GM23338 (cell line): Measurements from ENCODE around the gene METTL13. TPM values are rescaled to one million over a fixed set of nuclear protein-coding genes. Genes with fewer than 3 reads are reported as not detected.

ENCODE experiments used
- ATAC-seq: fragments of 200-7000 bp; cut with Tn5 transposase; 3 replicates; pipeline ENCODE4 v1.9.1; 2020
- DNase-seq: peaks from one replicate; pipeline ENCODE4 v3.0.0-alpha.2; 2015; ENCODE audit warnings: low spot score
- H2AFZ ChIP-seq: fragments of 200-600 bp; sonication (generic); 2 replicates; pipeline ENCODE4 v1.8.0; 2016; ENCODE audit warnings: antibody characterized with exemption, mild to moderate bottlenecking, moderate library complexity
- H3F3A ChIP-seq: fragments of 200-600 bp; sonication (generic); replicated peaks from 2 replicates; pipeline ENCODE4 v1.8.0; 2017; ENCODE audit warnings: antibody characterized with exemption, mixed run types, low read depth
- H3K27ac ChIP-seq: fragments of 200-600 bp; sonication (generic); 2 replicates; pipeline ENCODE4 v1.6.1; 2016; ENCODE audit warnings: low read depth
- H3K27me3 ChIP-seq: fragments of 200-600 bp; sonication (generic); 2 replicates; pipeline ENCODE4 v1.8.0; 2016; ENCODE audit warnings: mild to moderate bottlenecking, mixed run types, moderate library complexity; ENCODE audit not compliant: insufficient read depth
- H3K36me3 ChIP-seq: fragments of 200-600 bp; sonication (generic); 2 replicates; pipeline ENCODE4 v1.8.0; 2016; ENCODE audit warnings: mild to moderate bottlenecking; ENCODE audit not compliant: insufficient read depth
- H3K4me1 ChIP-seq: fragments of 200-600 bp; sonication (generic); 2 replicates; pipeline ENCODE4 v1.8.0; 2016; ENCODE audit warnings: mild to moderate bottlenecking, moderate library complexity; ENCODE audit not compliant: insufficient read depth
- H3K4me2 ChIP-seq: fragments of 200-600 bp; sonication (generic); 2 replicates; pipeline ENCODE4 v1.7.1; 2017; ENCODE audit warnings: mixed run types
- H3K4me3 ChIP-seq: fragments of 200-600 bp; sonication (generic); 2 replicates; pipeline ENCODE4 v1.6.1; 2016; ENCODE audit warnings: mixed run types
- H3K79me2 ChIP-seq: fragments of 200-600 bp; sonication (generic); replicated peaks from 2 replicates; pipeline ENCODE4 v1.8.0; 2017; ENCODE audit warnings: mild to moderate bottlenecking; ENCODE audit not compliant: insufficient read depth
- H3K9me2 ChIP-seq: fragments of 200-600 bp; sonication (generic); 2 replicates; pipeline ENCODE4 v1.8.0; 2017; ENCODE audit not compliant: insufficient read depth
- H4K20me1 ChIP-seq: fragments of 200-600 bp; sonication (generic); replicated peaks from 2 replicates; pipeline ENCODE4 v1.8.0; 2017; ENCODE audit warnings: mild to moderate bottlenecking; ENCODE audit not compliant: insufficient read depth
- H3K27ac Mint-ChIP-seq: 2 replicates; pipeline ENCODE4 v1.8.0; 2020; ENCODE audit warnings: inconsistent platforms, mild to moderate bottlenecking, moderate library complexity, mixed read lengths
- H3K27me3 Mint-ChIP-seq: 3 replicates; pipeline ENCODE4 v1.8.0; 2022; ENCODE audit warnings: low read depth, mild to moderate bottlenecking, moderate library complexity, mixed read lengths, inconsistent platforms; ENCODE audit not compliant: insufficient read depth, poor library complexity
- H3K36me3 Mint-ChIP-seq: 3 replicates; pipeline ENCODE4 v1.8.0; 2021; ENCODE audit warnings: low read depth, mild to moderate bottlenecking, inconsistent platforms, moderate library complexity, mixed read lengths
- H3K4me1 Mint-ChIP-seq: 3 replicates; pipeline ENCODE4 v1.8.0; 2020; ENCODE audit warnings: mild to moderate bottlenecking, inconsistent platforms, mixed read lengths
- H3K4me3 Mint-ChIP-seq: 3 replicates; pipeline ENCODE4 v1.8.0; 2021; ENCODE audit warnings: moderate library complexity, mild to moderate bottlenecking, inconsistent platforms, mixed read lengths
- H3K9me3 Mint-ChIP-seq: 3 replicates; pipeline ENCODE4 v1.8.0; 2020; ENCODE audit warnings: moderate library complexity, mild to moderate bottlenecking, inconsistent platforms, mixed read lengths
- ZNF114 ChIP-seq: fragments of 250-450 bp; sonication (Bioruptor Pico); IDR thresholded peaks from 2 replicates; pipeline ENCODE4 v1.5.0; 2020; ENCODE audit warnings: mild to moderate bottlenecking, moderate library complexity
- polyA plus RNA-seq: library from polyadenylated mRNA; unstranded; fragments of >200 nt; fragmentation: Nextera tagmentation; extraction: Ambion mirVana; gene quantifications from 2 replicates; pipeline ENCODE4 v1.2.1, GENCODE V29; 2016
- small RNA-seq: library from RNA; depleted of rRNA; stranded (forward); fragments of <200 nt; gene quantifications from one replicate; pipeline ENCODE3, GENCODE V24; 2014; ENCODE audit warnings: low replicate concordance
- total RNA-seq: library from RNA; depleted of rRNA; stranded (reverse); fragments of >200 nt; shearing (Covaris generic); gene quantifications from 2 replicates; pipeline ENCODE4 v1.2.3, GENCODE V29; 2014; rRNA removed
- TF ChIP-seq, protein P1 (sequence below): fragments of 250-450 bp; sonication (Bioruptor Pico); IDR thresholded peaks from 2 replicates; pipeline ENCODE4 v1.5.0; 2020; ENCODE audit warnings: mild to moderate bottlenecking, moderate library complexity

The METTL13 gene
- total and polyA plus RNA-seq, 2 experiments from 2014 or later = 21.0 to 45.4 TPM

DNA sequence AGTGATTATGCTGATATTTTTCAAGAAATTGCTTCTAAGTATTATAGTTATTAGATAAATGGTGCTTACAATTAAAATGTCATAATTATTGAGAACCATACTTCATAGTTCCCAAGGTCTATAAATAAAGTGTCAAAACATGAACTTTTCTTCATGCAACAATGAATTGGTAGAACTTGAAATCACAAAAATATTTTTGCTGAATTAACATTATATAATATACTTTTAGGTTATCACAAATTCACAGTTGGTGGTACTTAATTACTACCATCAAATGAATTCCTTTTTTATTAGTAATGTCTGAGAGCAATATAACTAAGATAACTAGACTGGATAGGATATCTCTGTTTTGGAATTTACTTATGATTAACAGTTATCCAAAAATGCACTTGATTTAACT is 64.5 kb downstream of the METTL13 start:
- H3K36me3 Mint-ChIP-seq = no peaks in the 10 kb centered on the region; the same call in 2 of the 3 replicates
- Histone ChIP-seq H3K27me3 (peaks cover 6% of the 10 kb centered on the region; the same call in 1 of the 2 replicates), H3K27ac (no peak overlapping the region), H3K4me1 (peaks cover 18% of the 10 kb centered on the region), H4K20me1 (no peaks in the 10 kb centered on the region), H2AFZ (no peak overlapping the region), H3K9me2 (no peaks in the 10 kb centered on the region), H3K36me3 (no peaks in the 10 kb centered on the region), H3F3A (no peaks in the 10 kb centered on the region), H3K4me3 (no peak overlapping the region), H3K4me2 (no peak overlapping the region), H3K79me2 (0 out of 2 replicates have a peak, but pooled peaks cover 8% of the 10 kb centered on the region)
- no peak overlapping the region for H3K4me3 Mint-ChIP-seq
- H3K27ac Mint-ChIP-seq = no peak overlapping the region
- peaks cover 15% of the 10 kb centered on the region for H3K4me1 Mint-ChIP-seq
- H3K27me3 Mint-ChIP-seq = peaks cover 8% of the 10 kb centered on the region
- TF ChIP-seq, protein P1, sequence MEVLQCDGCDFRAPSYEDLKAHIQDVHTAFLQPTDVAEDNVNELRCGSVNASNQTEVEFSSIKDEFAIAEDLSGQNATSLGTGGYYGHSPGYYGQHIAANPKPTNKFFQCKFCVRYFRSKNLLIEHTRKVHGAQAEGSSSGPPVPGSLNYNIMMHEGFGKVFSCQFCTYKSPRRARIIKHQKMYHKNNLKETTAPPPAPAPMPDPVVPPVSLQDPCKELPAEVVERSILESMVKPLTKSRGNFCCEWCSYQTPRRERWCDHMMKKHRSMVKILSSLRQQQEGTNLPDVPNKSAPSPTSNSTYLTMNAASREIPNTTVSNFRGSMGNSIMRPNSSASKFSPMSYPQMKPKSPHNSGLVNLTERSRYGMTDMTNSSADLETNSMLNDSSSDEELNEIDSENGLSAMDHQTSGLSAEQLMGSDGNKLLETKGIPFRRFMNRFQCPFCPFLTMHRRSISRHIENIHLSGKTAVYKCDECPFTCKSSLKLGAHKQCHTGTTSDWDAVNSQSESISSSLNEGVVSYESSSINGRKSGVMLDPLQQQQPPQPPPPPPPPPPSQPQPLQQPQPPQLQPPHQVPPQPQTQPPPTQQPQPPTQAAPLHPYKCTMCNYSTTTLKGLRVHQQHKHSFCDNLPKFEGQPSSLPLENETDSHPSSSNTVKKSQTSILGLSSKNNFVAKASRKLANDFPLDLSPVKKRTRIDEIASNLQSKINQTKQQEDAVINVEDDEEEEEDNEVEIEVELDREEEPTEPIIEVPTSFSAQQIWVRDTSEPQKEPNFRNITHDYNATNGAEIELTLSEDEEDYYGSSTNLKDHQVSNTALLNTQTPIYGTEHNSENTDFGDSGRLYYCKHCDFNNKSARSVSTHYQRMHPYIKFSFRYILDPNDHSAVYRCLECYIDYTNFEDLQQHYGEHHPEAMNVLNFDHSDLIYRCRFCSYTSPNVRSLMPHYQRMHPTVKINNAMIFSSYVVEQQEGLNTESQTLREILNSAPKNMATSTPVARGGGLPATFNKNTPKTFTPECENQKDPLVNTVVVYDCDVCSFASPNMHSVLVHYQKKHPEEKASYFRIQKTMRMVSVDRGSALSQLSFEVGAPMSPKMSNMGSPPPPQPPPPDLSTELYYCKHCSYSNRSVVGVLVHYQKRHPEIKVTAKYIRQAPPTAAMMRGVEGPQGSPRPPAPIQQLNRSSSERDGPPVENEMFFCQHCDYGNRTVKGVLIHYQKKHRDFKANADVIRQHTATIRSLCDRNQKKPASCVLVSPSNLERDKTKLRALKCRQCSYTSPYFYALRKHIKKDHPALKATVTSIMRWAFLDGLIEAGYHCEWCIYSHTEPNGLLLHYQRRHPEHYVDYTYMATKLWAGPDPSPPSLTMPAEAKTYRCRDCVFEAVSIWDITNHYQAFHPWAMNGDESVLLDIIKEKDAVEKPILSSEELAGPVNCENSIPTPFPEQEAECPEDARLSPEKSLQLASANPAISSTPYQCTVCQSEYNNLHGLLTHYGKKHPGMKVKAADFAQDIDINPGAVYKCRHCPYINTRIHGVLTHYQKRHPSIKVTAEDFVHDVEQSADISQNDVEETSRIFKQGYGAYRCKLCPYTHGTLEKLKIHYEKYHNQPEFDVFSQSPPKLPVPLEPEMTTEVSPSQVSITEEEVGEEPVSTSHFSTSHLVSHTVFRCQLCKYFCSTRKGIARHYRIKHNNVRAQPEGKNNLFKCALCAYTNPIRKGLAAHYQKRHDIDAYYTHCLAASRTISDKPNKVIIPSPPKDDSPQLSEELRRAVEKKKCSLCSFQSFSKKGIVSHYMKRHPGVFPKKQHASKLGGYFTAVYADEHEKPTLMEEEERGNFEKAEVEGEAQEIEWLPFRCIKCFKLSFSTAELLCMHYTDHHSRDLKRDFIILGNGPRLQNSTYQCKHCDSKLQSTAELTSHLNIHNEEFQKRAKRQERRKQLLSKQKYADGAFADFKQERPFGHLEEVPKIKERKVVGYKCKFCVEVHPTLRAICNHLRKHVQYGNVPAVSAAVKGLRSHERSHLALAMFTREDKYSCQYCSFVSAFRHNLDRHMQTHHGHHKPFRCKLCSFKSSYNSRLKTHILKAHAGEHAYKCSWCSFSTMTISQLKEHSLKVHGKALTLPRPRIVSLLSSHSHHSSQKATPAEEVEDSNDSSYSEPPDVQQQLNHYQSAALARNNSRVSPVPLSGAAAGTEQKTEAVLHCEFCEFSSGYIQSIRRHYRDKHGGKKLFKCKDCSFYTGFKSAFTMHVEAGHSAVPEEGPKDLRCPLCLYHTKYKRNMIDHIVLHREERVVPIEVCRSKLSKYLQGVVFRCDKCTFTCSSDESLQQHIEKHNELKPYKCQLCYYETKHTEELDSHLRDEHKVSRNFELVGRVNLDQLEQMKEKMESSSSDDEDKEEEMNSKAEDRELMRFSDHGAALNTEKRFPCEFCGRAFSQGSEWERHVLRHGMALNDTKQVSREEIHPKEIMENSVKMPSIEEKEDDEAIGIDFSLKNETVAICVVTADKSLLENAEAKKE (CRISPR knock-in tag) = no peak
- no peak for TF ChIP-seq ZNF114 (CRISPR knock-in tag)
- no peaks in the 10 kb centered on the region for H3K9me3 Mint-ChIP-seq
- DNase-seq (no peak), ATAC-seq (no peak)

Small RNA genes lying within 50 kb of the gene (small RNA-seq; reads per million reads assigned to genes)
- gene RF00601 = not detected

Other genes with a start within 250 kb of the METTL13 start
- not detected in 2 replicates for gene MYOCOS, start 159.4 kb upstream of the METTL13 start, total RNA-seq
- not detected in 2 replicates for gene MYOCOS, start 159.4 kb upstream of the METTL13 start, polyA plus RNA-seq
- gene MYOC, start 129.0 kb upstream of the METTL13 start, total RNA-seq = not detected in 2 replicates
- gene MYOC, start 129.0 kb upstream of the METTL13 start, polyA plus RNA-seq = not detected in 2 replicates
- 7.3 and 9.0 TPM in 2 replicates for gene VAMP4, start 39.6 kb upstream of the METTL13 start, total RNA-seq
- gene VAMP4, start 39.6 kb upstream of the METTL13 start, polyA plus RNA-seq = 7.4 and 7.7 TPM in 2 replicates
- gene DNM3, start 59.8 kb downstream of the METTL13 start, total RNA-seq = 4.6 and 12.2 TPM in 2 replicates
- 4.2 and 5.2 TPM in 2 replicates for gene DNM3, start 59.8 kb downstream of the METTL13 start, polyA plus RNA-seq